Activated CD4-positive, alpha-beta T cell treated with anti-CD3 and anti-CD28 coated beads for 36 hours (primary cell): ENCODE measurements around the gene OSBP. TPM values are rescaled to one million over a fixed set of nuclear protein-coding genes. Genes with fewer than 3 reads are reported as not detected.
A peak's percentile ranks its signal among the peaks of the same experiment; 100 is the strongest.
"Not testable (repeated sequence)": the region's sequence is repeated elsewhere in the genome, so short reads cannot be mapped to it uniquely, and the experiment has no call there.

Experiments used
- ATAC-seq: fragments of 200-7000 bp; cut with Tn5 transposase; one replicate; pipeline ENCODE4 v1.10.0; 2021; ENCODE audit warnings: mild to moderate bottlenecking, moderate library complexity
- CTCF ChIA-PET: fragments of 350-600 bp; sonication (Branson Sonifier 250); formaldehyde crosslinking; loops from one replicate; lab custom pipeline; 2021; ENCODE audit warnings: antibody characterized with exemption; lab: Charles Lee
- POLR2A ChIA-PET: fragments of 350-600 bp; sonication (Branson Sonifier 250); formaldehyde crosslinking; loops from one replicate; lab custom pipeline; 2021; ENCODE audit warnings: antibody characterized with exemption, inconsistent platforms; lab: Charles Lee
- DNase-seq: peaks from one replicate; pipeline ENCODE4 v3.0.0-alpha.2; 2020
- H3K27ac Mint-ChIP-seq: one replicate; pipeline ENCODE4 v1.8.0; 2021; ENCODE audit warnings: mixed read lengths
- H3K27me3 Mint-ChIP-seq: one replicate; pipeline ENCODE4 v1.8.0; 2021; ENCODE audit warnings: mixed read lengths
- H3K36me3 Mint-ChIP-seq: one replicate; pipeline ENCODE4 v1.8.0; 2021; ENCODE audit warnings: low read depth, mixed read lengths
- H3K4me1 Mint-ChIP-seq: one replicate; pipeline ENCODE4 v1.8.0; 2021; ENCODE audit warnings: mixed read lengths
- H3K4me3 Mint-ChIP-seq: one replicate; pipeline ENCODE4 v1.8.0; 2021; ENCODE audit warnings: mild to moderate bottlenecking, moderate library complexity, mixed read lengths
- H3K9me3 Mint-ChIP-seq: one replicate; pipeline ENCODE4 v1.8.0; 2021; ENCODE audit warnings: low read depth, mixed read lengths
- intact Hi-C, 2 experiments: fragments of 100-400 bp; cut with DNase I in 1 of 2; cut with micrococcal nuclease in 1 of 2; formaldehyde crosslinking; loops; one replicate each; pipeline versions ENCODE4 v1.14.2 to v1.15.1; 2022 to 2024; cut with DNase I, micrococcal nuclease
- microRNA-seq: library from miRNA; unstranded; fragments of <30 nt; microRNA quantifications from one replicate; pipeline ENCODE4 v1.2.0, GENCODE V29; 2021; ENCODE audit warnings: borderline replicate concordance
- total RNA-seq, 2 experiments: library from RNA; stranded (reverse); gene quantifications; one replicate each; pipeline ENCODE4 v1.2.3, GENCODE V29; 2021

OSBP gene
- total RNA-seq, 2 experiments from 2014 or later: 37.9 to 44.2 TPM

DNA sequence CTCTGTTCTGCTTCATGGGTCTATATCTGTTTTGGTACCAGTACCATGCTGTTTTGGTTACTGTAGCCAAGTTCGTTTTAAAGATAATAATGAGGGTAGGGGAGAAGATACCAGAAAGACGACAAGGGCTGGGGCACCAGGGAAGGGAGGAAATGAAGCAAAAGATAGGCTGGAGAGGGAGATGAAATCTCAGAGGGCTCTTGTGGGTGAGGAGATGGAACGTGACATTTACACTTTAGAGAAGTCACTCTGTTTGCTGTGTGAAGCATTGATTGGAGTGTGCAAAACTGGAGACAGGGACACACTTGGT lies 70.8 kb downstream of the OSBP start:
- DNase-seq (no peak), ATAC-seq (no peak)
- intact Hi-C loops: no loop called here
- no peaks in the 10 kb centered on the region for H3K27me3 Mint-ChIP-seq
- H3K27ac Mint-ChIP-seq: peak overlapping the region; percentile 29
- H3K4me1 Mint-ChIP-seq: peaks cover 20% of the 10 kb centered on the region
- ChIA-PET CTCF (no interaction called here), POLR2A (no interaction called here)
- H3K4me3 Mint-ChIP-seq: no peak overlapping the region
- H3K9me3 Mint-ChIP-seq: no peaks in the 10 kb centered on the region
- H3K36me3 Mint-ChIP-seq: no peaks in the 10 kb centered on the region

DNA sequence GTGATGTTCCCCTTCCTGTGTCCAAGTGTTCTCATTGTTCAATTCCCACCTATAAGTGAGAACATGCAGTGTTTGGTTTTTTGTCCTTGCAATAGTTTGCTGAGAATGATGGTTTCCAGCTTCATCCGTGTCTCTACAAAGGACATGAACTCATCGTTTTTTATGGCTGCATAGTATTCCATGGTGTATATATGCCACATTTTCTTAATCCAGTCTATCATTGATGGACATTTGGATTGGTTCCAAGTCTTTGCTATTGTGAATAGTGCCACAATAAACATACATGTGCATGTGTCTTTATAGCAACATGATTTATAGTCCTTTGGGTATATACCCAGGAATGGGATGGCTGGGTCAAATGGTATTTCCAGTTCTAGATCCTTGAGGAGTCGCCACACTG lies 71.9 kb downstream of the OSBP start:
- H3K27ac Mint-ChIP-seq, POLR2A ChIA-PET: not testable (repeated sequence)

DNA sequence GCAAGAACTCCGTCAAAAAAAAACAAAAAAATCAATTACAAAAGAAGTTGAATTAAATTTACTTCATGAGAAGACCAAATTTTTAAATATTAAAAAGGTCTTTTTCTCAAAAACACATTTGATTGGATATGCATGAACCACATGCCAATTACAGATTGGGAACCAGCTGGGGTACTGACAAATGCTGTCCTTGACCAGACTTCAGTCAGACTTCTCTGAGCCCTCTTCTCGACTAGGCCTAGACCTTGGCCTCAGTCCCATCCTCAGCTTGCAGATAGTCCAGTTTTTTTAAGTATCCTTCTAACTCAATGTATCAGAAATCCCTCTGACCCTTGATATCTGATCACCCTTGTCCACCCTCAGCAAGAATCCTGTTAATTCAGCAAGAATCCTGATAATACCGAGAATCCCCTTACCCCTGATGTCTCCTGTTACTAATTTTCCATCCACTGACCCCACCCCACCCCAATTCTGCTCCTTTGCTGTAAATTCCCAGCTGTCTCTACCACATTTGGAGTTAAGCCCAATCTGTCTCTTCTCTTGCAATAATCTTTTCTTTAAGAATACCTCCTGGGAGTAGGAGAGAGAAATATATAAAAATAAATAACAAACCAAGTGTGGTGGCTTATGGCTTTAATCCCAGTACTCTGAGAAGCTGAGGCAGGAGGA lies 73.3 kb downstream of the OSBP start:
- CTCF ChIA-PET: no interaction called here
- H3K9me3 Mint-ChIP-seq: no peaks in the 10 kb centered on the region
- H3K27ac Mint-ChIP-seq: no peak overlapping the region
- no peaks in the 10 kb centered on the region for H3K27me3 Mint-ChIP-seq
- DNase-seq: no peak
- no peaks in the 10 kb centered on the region for H3K36me3 Mint-ChIP-seq
- POLR2A ChIA-PET: no interaction called here
- ATAC-seq: no peak
- peaks cover 18% of the 10 kb centered on the region for H3K4me1 Mint-ChIP-seq
- intact Hi-C loops: no loop called here
- no peak overlapping the region for H3K4me3 Mint-ChIP-seq

More for the DNA sequence above, 71.9 kb downstream of the OSBP start:
- H3K9me3 Mint-ChIP-seq, ATAC-seq, DNase-seq, H3K36me3 Mint-ChIP-seq, intact Hi-C loops, H3K27me3 Mint-ChIP-seq, H3K4me3 Mint-ChIP-seq: not testable (repeated sequence)
- peaks cover 11% of the 10 kb centered on the region for H3K4me1 Mint-ChIP-seq
- CTCF ChIA-PET: interaction anchor here (0.6 kb wide), 1 partner anchor 391 kb away, joined by 3 read pairs; no protein-coding TSS in a partner anchor

DNA sequence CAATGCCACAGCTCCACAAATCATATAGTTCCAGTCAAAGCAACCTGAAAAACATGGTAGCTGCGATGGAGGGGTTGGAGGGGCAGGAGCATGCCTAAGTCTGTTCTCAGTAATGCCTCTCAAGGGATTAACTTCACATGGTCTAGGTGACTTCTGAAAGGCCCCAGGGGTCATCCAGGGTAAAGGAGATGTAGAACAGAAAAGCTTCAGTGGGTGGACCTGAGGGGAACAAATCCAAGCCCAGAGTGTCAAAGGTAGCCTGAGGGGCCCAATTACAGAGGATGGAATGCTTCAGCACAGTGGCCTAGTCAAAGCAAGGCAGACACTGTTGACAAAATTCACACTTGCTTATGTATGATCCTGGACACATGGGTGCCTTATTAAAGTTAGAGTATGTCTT lies 80.9 kb downstream of the OSBP start:
- CTCF ChIA-PET: interaction anchor here (0.9 to 1.8 kb wide), 2 partner anchors 10 to 15 kb away, joined by 3 to 8 read pairs; no protein-coding TSS in a partner anchor

DNA sequence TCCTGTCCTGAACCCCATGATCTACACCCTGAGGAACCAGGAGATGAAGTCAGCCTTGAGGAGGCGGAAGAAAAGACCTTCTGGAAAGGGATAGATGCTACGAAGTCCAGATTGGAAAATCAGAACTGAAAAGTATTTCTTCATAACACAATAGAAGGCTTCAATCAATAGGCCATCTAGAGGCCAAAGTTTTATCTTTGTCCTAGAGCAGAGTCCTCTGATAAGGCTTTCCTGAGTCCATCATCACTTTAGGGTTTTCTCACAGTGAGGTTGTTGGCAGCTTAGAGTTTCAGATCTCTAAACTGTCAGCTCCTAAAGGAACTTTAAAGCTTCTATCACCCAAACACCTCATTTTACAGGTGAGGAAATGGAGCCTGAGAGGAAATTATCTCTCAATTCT lies 83.0 kb downstream of the OSBP start:
- Mint-ChIP-seq H3K27me3 (no peaks in the 10 kb centered on the region), H3K27ac (no peak overlapping the region), H3K4me1 (peaks cover 8% of the 10 kb centered on the region), H3K4me3 (no peak overlapping the region), H3K9me3 (no peaks in the 10 kb centered on the region), H3K36me3 (no peaks in the 10 kb centered on the region)
- ChIA-PET CTCF (interaction anchor here (1.0 kb wide), 1 partner anchor 222 kb away, joined by 3 read pairs; no protein-coding TSS in a partner anchor), POLR2A (no interaction called here)
- no peak for ATAC-seq
- no peak for DNase-seq
- intact Hi-C loops: loop anchor here in 1 of 2 experiments (10.0 kb wide), 1 partner anchor 58 kb away; the partner anchor contains the start of gene OR4D10

More for the DNA sequence above, 80.9 kb downstream of the OSBP start:
- H3K27me3 Mint-ChIP-seq: no peaks in the 10 kb centered on the region
- H3K36me3 Mint-ChIP-seq: no peaks in the 10 kb centered on the region
- peaks cover 13% of the 10 kb centered on the region for H3K4me1 Mint-ChIP-seq
- ATAC-seq: no peak
- intact Hi-C loops: loop anchor here in 1 of 2 experiments (5.0 to 10.0 kb wide), 2 partner anchors 60 to 133 kb away; partner anchors contain the start of genes OR4D10 and PATL1
- H3K4me3 Mint-ChIP-seq: no peak overlapping the region
- POLR2A ChIA-PET: no interaction called here
- H3K9me3 Mint-ChIP-seq: no peaks in the 10 kb centered on the region
- DNase-seq: no peak
- no peak overlapping the region for H3K27ac Mint-ChIP-seq

DNA sequence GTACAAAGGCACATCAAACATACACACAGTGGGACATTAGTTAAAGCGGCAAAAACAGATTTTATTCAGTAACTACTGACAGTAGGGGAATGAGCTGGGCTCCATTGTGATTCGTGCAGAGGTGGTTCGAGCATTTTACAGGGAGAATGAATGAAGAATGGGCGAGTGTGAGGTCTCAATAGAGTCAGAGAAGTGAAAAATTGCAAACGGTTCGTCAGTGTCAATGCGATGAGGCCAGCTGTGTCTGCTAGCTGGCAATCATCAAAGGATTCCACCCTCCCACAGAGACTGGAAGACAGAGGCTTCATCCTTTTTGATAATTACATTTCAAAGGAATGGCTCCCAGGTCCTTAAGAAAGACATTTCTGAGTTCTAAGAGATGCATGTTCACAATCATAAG lies 86.9 kb downstream of the OSBP start:
- Mint-ChIP-seq H3K36me3 (no peaks in the 10 kb centered on the region), H3K27ac (no peak overlapping the region), H3K4me3 (no peak overlapping the region), H3K9me3 (no peaks in the 10 kb centered on the region), H3K4me1 (no peaks in the 10 kb centered on the region), H3K27me3 (no peaks in the 10 kb centered on the region)
- intact Hi-C loops: no loop called here
- ChIA-PET CTCF (interaction anchor here (1.1 kb wide), 1 partner anchor 21 kb away, joined by 3 read pairs; no protein-coding TSS in a partner anchor), POLR2A (no interaction called here)
- DNase-seq: no peak
- ATAC-seq: no peak

Small RNAs within 50 kb of the gene (microRNA-seq; reads per million reads assigned to microRNA genes)
- not detected for gene MIR3162

Other genes starting within 250 kb of the OSBP start
- gene OR5A2, start 189.4 kb downstream of the OSBP start, total RNA-seq: not detected
- gene OR5A1, start 179.3 kb downstream of the OSBP start, total RNA-seq: not detected
- gene OR4D6, start 158.8 kb downstream of the OSBP start, total RNA-seq: not detected
- gene OR4D10, start 142.5 kb downstream of the OSBP start, total RNA-seq: not detected
- not detected for gene OR4D11, start 112.2 kb downstream of the OSBP start, total RNA-seq
- gene OR4D9, start 104.2 kb downstream of the OSBP start, total RNA-seq: not detected
- 10 to 100 TPM; 59.8 to 88.7 TPM for gene PATL1, start 53.3 kb upstream of the OSBP start, total RNA-seq
- not detected for gene OR10V1, start 98.1 kb upstream of the OSBP start, total RNA-seq
- gene STX3, start 139.6 kb upstream of the OSBP start, total RNA-seq: 1 to 10 TPM; 5.1 to 5.4 TPM
- 10 to 100 TPM; 77.9 to 82.6 TPM for gene MRPL16, start 195.0 kb upstream of the OSBP start, total RNA-seq
- not detected for gene CBLIF, start 229.7 kb upstream of the OSBP start, total RNA-seq